HepG2 (cell line): Measurements from ENCODE around the gene NFKB1. TPM values are rescaled to one million over a fixed set of nuclear protein-coding genes. Genes with fewer than 3 reads are reported as not detected.

ENCODE experiments used
- ATAC-seq: fragments of 200-7000 bp; cut with Tn5 transposase; 3 replicates; pipeline ENCODE4 v1.9.1; 2020; ENCODE audit warnings: mild to moderate bottlenecking, moderate library complexity
- BruUV-seq: library from RNA; stranded (reverse); fragments of 400-500 nt; replicated peaks from 2 replicates; lab custom pipeline; 2021; lab: Mats Ljungman, UMichigan
- CTCF ChIA-PET: fragments of 300-600 bp; formaldehyde crosslinking; extraction: SDS; loops from one replicate; lab custom pipeline; 2021; ENCODE audit warnings: low total read pairs, inconsistent platforms, low intra/inter-chr PET ratio; lab: Yijun Ruan, JAX
- POLR2A ChIA-PET: fragments of 350-600 bp; sonication (Branson Sonifier 250); formaldehyde crosslinking; loops from one replicate; lab custom pipeline; 2020; ENCODE audit warnings: antibody characterized with exemption, inconsistent platforms; lab: Yijun Ruan, JAX
- DNase-seq: peaks from one replicate; pipeline ENCODE4 v3.0.0-alpha.2; 2015; ENCODE audit warnings: low spot score
- FAIRE-seq: peaks from 3 replicates; lab custom pipeline; 2011; peaks lifted over from hg19 to GRCh38; lab: Jason Lieb, UNC
- H2AFZ ChIP-seq: one replicate; pipeline ENCODE4 v1.6.1; 2011; ENCODE audit warnings: low read length, inconsistent platforms
- H3K27ac ChIP-seq: fragments of 300-600 bp; 3 replicates; pipeline ENCODE4 v1.8.0; 2011; ENCODE audit warnings: mixed run types, mild to moderate bottlenecking, mixed read lengths, low read length, inconsistent platforms; ENCODE audit not compliant: insufficient read depth; ENCODE audit errors: extremely low read length
- H3K27me3 ChIP-seq, 2 experiments: fragments of 200-600 bp in 1 of 2; 2 replicates in 1 of 2; 3 replicates in 1 of 2; pipeline versions ENCODE4 v1.6.0 to v1.8.0; 2011; ENCODE audit warnings: low read length in 2 of 2, mild to moderate bottlenecking in 2 of 2, moderate library complexity in 2 of 2, inconsistent platforms in 1 of 2; ENCODE audit not compliant: insufficient read depth in 2 of 2, control insufficient read depth in 1 of 2
- H3K36me3 ChIP-seq, 2 experiments: fragments of 200-600 bp in 1 of 2; replicated peaks in 1 of 2; 2 replicates in 1 of 2; 3 replicates in 1 of 2; pipeline versions ENCODE4 v1.5.1 to v1.8.0; 2011; ENCODE audit warnings: low read length in 2 of 2, inconsistent platforms in 1 of 2; ENCODE audit not compliant: insufficient read depth in 2 of 2, control insufficient read depth in 1 of 2
- H3K4me1 ChIP-seq: 2 replicates; pipeline ENCODE4 v1.5.1; 2012; ENCODE audit warnings: low read length, inconsistent platforms; ENCODE audit not compliant: insufficient read depth
- H3K4me2 ChIP-seq: 2 replicates; pipeline ENCODE4 v1.6.0; 2011; ENCODE audit warnings: low read depth, low read length, inconsistent platforms
- H3K4me3 ChIP-seq, 3 experiments: fragments of 200-600 bp in 1 of 3; sonication (generic), shearing (Covaris generic) in 1 of 3; replicated peaks in 1 of 3; 2 replicates each; pipeline ENCODE4 v1.5.1; 2011 to 2016; ENCODE audit warnings: low read length in 3 of 3, inconsistent platforms in 2 of 3, low read depth in 2 of 3, mild to moderate bottlenecking in 2 of 3, control low read depth in 1 of 3, mixed read lengths in 1 of 3; ENCODE audit not compliant: insufficient read depth in 1 of 3
- H3K79me2 ChIP-seq: one replicate; pipeline ENCODE4 v1.6.1; 2011; ENCODE audit warnings: low read length, inconsistent platforms; ENCODE audit not compliant: insufficient read depth
- H3K9ac ChIP-seq: 2 replicates; pipeline ENCODE4 v1.6.0; 2011; ENCODE audit warnings: mild to moderate bottlenecking, low read depth, low read length, inconsistent platforms; ENCODE audit not compliant: insufficient read depth
- H3K9me3 ChIP-seq: 2 replicates; pipeline ENCODE4 v1.5.1; 2012; ENCODE audit warnings: mild to moderate bottlenecking, low read length
- H4K20me1 ChIP-seq: 2 replicates; pipeline ENCODE4 v1.6.0; 2011; ENCODE audit warnings: inconsistent platforms, mild to moderate bottlenecking, low read length, moderate library complexity; ENCODE audit not compliant: insufficient read depth
- AGO2 ChIP-seq: fragments of 200-400 bp; formaldehyde crosslinking; optimal IDR thresholded peaks from 2 replicates; pipeline ENCODE3; 2017; ENCODE audit warnings: mild to moderate bottlenecking, low read depth, low read length, moderate library complexity
- ATF7 ChIP-seq, 2 experiments: fragments of 450-650 bp in 1 of 2; sonication (generic) in 1 of 2; formaldehyde crosslinking in 1 of 2; IDR thresholded peaks; 2 replicates each; pipeline versions ENCODE4 v1.4.0 to v1.6.1; 2016 to 2020; ENCODE audit warnings: antibody characterized with exemption in 1 of 2, mild to moderate bottlenecking in 1 of 2, missing genetic modification reagents in 1 of 2
- CHD4 ChIP-seq: fragments of 200-600 bp; sonication (generic); IDR thresholded peaks from 2 replicates; pipeline ENCODE4 v1.7.0; 2017; ENCODE audit warnings: mild to moderate bottlenecking, low read length, borderline replicate concordance
- GABPA ChIP-seq, 2 experiments: IDR thresholded peaks; 2 replicates each; pipeline ENCODE4 v1.6.1; 2011 to 2016; ENCODE audit warnings: low read depth in 2 of 2, low read length in 1 of 2, missing biosample characterization in 1 of 2, missing genetic modification characterization in 1 of 2
- HOXA5 ChIP-seq: sonication (generic); formaldehyde crosslinking; IDR thresholded peaks from 2 replicates; pipeline ENCODE4 v1.4.0; 2020; ENCODE audit warnings: missing genetic modification reagents
- HOXD1 ChIP-seq: sonication (generic); formaldehyde crosslinking; IDR thresholded peaks from 2 replicates; pipeline ENCODE4 v1.5.0; 2020; ENCODE audit warnings: missing genetic modification reagents
- JUNB ChIP-seq: sonication (generic); formaldehyde crosslinking; IDR thresholded peaks from 2 replicates; pipeline ENCODE4 v1.8.0; 2022; ENCODE audit warnings: missing genetic modification reagents, mild to moderate bottlenecking, borderline replicate concordance
- KLF13 ChIP-seq: sonication (generic); formaldehyde crosslinking; IDR thresholded peaks from 2 replicates; pipeline ENCODE4 v1.4.0; 2020; ENCODE audit warnings: mild to moderate bottlenecking, missing genetic modification reagents
- MED8 ChIP-seq: sonication (generic); formaldehyde crosslinking; IDR thresholded peaks from 2 replicates; pipeline ENCODE4 v1.8.1; 2023; ENCODE audit warnings: mild to moderate bottlenecking, missing genetic modification reagents; ENCODE audit not compliant: insufficient replicate concordance
- NAIF1 ChIP-seq: sonication (generic); formaldehyde crosslinking; IDR thresholded peaks from 2 replicates; pipeline ENCODE4 v1.5.0; 2020; ENCODE audit warnings: mild to moderate bottlenecking, missing genetic modification reagents, borderline replicate concordance
- NFIC ChIP-seq: IDR thresholded peaks from 2 replicates; pipeline ENCODE4 v1.6.1; 2012; ENCODE audit warnings: mild to moderate bottlenecking, low read length, inconsistent platforms
- PHF5A ChIP-seq: IDR thresholded peaks from one replicate; pipeline ENCODE4 v1.6.1; 2018; ENCODE audit warnings: low read depth, missing genetic modification reagents; ENCODE audit not compliant: unreplicated experiment
- RARA ChIP-seq: IDR thresholded peaks from 2 replicates; pipeline ENCODE4 v1.6.1; 2016; ENCODE audit warnings: missing genetic modification reagents, missing compliant biosample characterization
- RBAK ChIP-seq: sonication (generic); formaldehyde crosslinking; IDR thresholded peaks from 2 replicates; pipeline ENCODE4 v1.5.1; 2020; ENCODE audit warnings: mild to moderate bottlenecking, missing genetic modification reagents
- RXRB ChIP-seq: IDR thresholded peaks from 2 replicates; pipeline ENCODE4 v1.6.1; 2016; ENCODE audit warnings: borderline replicate concordance, missing genetic modification reagents, missing compliant biosample characterization
- SCMH1 ChIP-seq: sonication (generic); formaldehyde crosslinking; IDR thresholded peaks from 2 replicates; pipeline ENCODE4 v1.9.0; 2021; ENCODE audit warnings: missing genetic modification reagents, mild to moderate bottlenecking, borderline replicate concordance
- ZNF207 ChIP-seq: fragments of 450-650 bp; IDR thresholded peaks from 2 replicates; pipeline ENCODE4 v1.6.1; 2016; ENCODE audit warnings: antibody characterized with exemption, borderline replicate concordance
- ZNF326 ChIP-seq: sonication (generic); formaldehyde crosslinking; IDR thresholded peaks from 2 replicates; pipeline ENCODE4 v1.4.0; 2020; ENCODE audit warnings: missing genetic modification reagents, borderline replicate concordance
- ZNF335 ChIP-seq: sonication (generic); formaldehyde crosslinking; IDR thresholded peaks from 2 replicates; pipeline ENCODE4 v1.4.0; 2020; ENCODE audit warnings: missing genetic modification reagents
- ZNF33B ChIP-seq: sonication (generic); formaldehyde crosslinking; IDR thresholded peaks from 2 replicates; pipeline ENCODE4 v1.5.1; 2020; ENCODE audit warnings: mild to moderate bottlenecking, missing genetic modification reagents
- ZNF576 ChIP-seq: sonication (generic); formaldehyde crosslinking; IDR thresholded peaks from 2 replicates; pipeline ENCODE4 v1.4.0; 2020; ENCODE audit warnings: mild to moderate bottlenecking, missing genetic modification reagents
- ZSCAN12 ChIP-seq: sonication (generic); formaldehyde crosslinking; IDR thresholded peaks from 2 replicates; pipeline ENCODE4 v1.9.0; 2021; ENCODE audit warnings: mild to moderate bottlenecking, missing genetic modification reagents
- ZZZ3 ChIP-seq: sonication (generic); formaldehyde crosslinking; IDR thresholded peaks from 2 replicates; pipeline ENCODE4 v1.4.0; 2020; ENCODE audit warnings: missing genetic modification reagents, mild to moderate bottlenecking, borderline replicate concordance
- WGBS: methylation state at CpG from one replicate; pipeline ENCODE4 v1.1.6; 2017; ENCODE audit warnings: low lambda C conversion rate; 5-methylcytosine and 5-hydroxymethylcytosine counted together
- in situ Hi-C: cut with HindIII; loops from 2 replicates; pipeline ENCODE4 v1.10.0; 2017; ENCODE audit warnings: low pct_unique_long_range_greater_than_20kb; ENCODE audit not compliant: extremely low pct_ligation_motif_present
- intact Hi-C: fragments of 100-400 bp; cut with micrococcal nuclease; formaldehyde crosslinking; loops from one replicate; pipeline ENCODE4 v1.10.0; 2022; ENCODE audit not compliant: unreplicated experiment
- polyA plus RNA-seq, 8 experiments: library from polyadenylated mRNA; depleted of rRNA in 3 of 8; stranded (reverse) in 7 of 8; unstranded in 1 of 8; fragments of >200 nt; fragmentation: Illumina TruSeq in 4 of 8; extraction: Trizol in 4 of 8; gene quantifications; 2 replicates each; pipeline versions ENCODE4 v1.2.1 to v1.2.3, GENCODE V29; 2011 to 2016; ENCODE audit warnings: low read depth in 4 of 8, missing spikeins in 1 of 8, mixed read lengths in 1 of 8; ENCODE audit not compliant: insufficient read depth in 1 of 8
- total RNA-seq, 5 experiments: library from RNA; depleted of rRNA; stranded (reverse); fragments of >200 nt; fragmentation: Illumina TruSeq; extraction: Trizol; gene quantifications; 2 replicates each; pipeline ENCODE4 v1.2.3, GENCODE V29; 2016; ENCODE audit warnings: low read depth in 1 of 5

The NFKB1 gene
- total and polyA plus RNA-seq, 2 of the 13 experiments (the other 11 are each of a cell fraction or from before 2014, with no cell fraction given) = 15.4 to 31.6 TPM

- H4K20me1 ChIP-seq = no peaks in the 10 kb centered on the region
- H3K27me3 ChIP-seq = no peaks in the 10 kb centered on the region
- ChIA-PET CTCF (no interaction called here), POLR2A (no interaction called here)
- H3K36me3 ChIP-seq = peaks cover 4 to 7% of the 10 kb centered on the region in 2 experiments; a peak in 4 of 5 replicates
- H3K9me3 ChIP-seq = no peaks in the 10 kb centered on the region
- intact Hi-C loops = no loop called here
- FAIRE-seq (no peak), ATAC-seq (no peak), DNase-seq (no peak)
- H3K4me2 ChIP-seq = no peak overlapping the region
- H2AFZ ChIP-seq = no peak overlapping the region
- 65% methylated on average over 2 of the region's 2 CpGs for WGBS
- no TSS peak for BruUV-seq
- TF ChIP-seq HOXA5 (CRISPR knock-in tag) (no peak), PHF5A (CRISPR knock-in tag) (no peak), RBAK (no peak), CHD4 (no peak), ZNF576 (CRISPR knock-in tag) (no peak)
- H3K27ac ChIP-seq = no peak overlapping the region
- H3K4me1 ChIP-seq = peaks cover 8% of the 10 kb centered on the region; the same call in 1 of the 2 replicates
- H3K79me2 ChIP-seq = no peaks in the 10 kb centered on the region
- no peak overlapping the region for H3K9ac ChIP-seq
- H3K4me3 ChIP-seq = no peak overlapping the region
- in situ Hi-C loops = no loop called here
Measured at GRCh38 chr4:102565696-102566095, 64.5 kb downstream of the NFKB1 start.

GRCh38 chr4:102566426-102566825 is 65.3 kb downstream of the NFKB1 start:
- no peak overlapping the region for H3K4me3 ChIP-seq
- FAIRE-seq = no peak

More at GRCh38 chr4:102566426-102566825, 65.3 kb downstream of the NFKB1 start:
- no peaks in the 10 kb centered on the region for H3K79me2 ChIP-seq
- TF ChIP-seq ZNF326 = no peak
- no peak for TF ChIP-seq KLF13 (CRISPR knock-in tag)
- no peak for TF ChIP-seq JUNB (CRISPR knock-in tag)
- TF ChIP-seq RARA (CRISPR knock-in tag) = no peak
- TF ChIP-seq MED8 (CRISPR knock-in tag) = no peak
- TF ChIP-seq ZZZ3 (CRISPR knock-in tag) = no peak
- TF ChIP-seq ZNF33B (CRISPR knock-in tag) = no peak
- no peak for TF ChIP-seq NAIF1 (CRISPR knock-in tag)
- TF ChIP-seq NFIC = no peak
- no peak for TF ChIP-seq HOXD1 (CRISPR knock-in tag)
- no peak for TF ChIP-seq ZSCAN12 (CRISPR knock-in tag)
- no peak for TF ChIP-seq AGO2
- TF ChIP-seq ZNF335 (CRISPR knock-in tag) = no peak
- no peak for TF ChIP-seq GABPA (IDR thresholded peaks at IDR 0.05; ENCODE audit: low read depth, low read length)
- no peak for TF ChIP-seq GABPA (CRISPR knock-in tag; IDR thresholded peaks at IDR 0.05; ENCODE audit: low read depth)
- no peak for TF ChIP-seq SCMH1 (CRISPR knock-in tag)
- TF ChIP-seq ATF7 (IDR thresholded peaks at IDR 0.05) = no peak
- TF ChIP-seq ATF7 (CRISPR knock-in tag; IDR thresholded peaks at IDR 0.05) = no peak
- TF ChIP-seq ZNF207 = no peak
- TF ChIP-seq RXRB = no peak
- no TSS peak for BruUV-seq
- H3K27me3 ChIP-seq = no peaks in the 10 kb centered on the region
- H3K9ac ChIP-seq = no peak overlapping the region
- DNase-seq (no peak), ATAC-seq (no peak)
- H3K4me2 ChIP-seq = no peak overlapping the region
- peaks cover 3 to 7% of the 10 kb centered on the region in 2 experiments; a peak in 4 of 5 replicates for H3K36me3 ChIP-seq
- peaks cover 8% of the 10 kb centered on the region; the same call in 1 of the 2 replicates for H3K4me1 ChIP-seq
- H3K27ac ChIP-seq = no peak overlapping the region
- ChIA-PET CTCF (no interaction called here), POLR2A (no interaction called here)
- in situ Hi-C loops = no loop called here
- H2AFZ ChIP-seq = no peak overlapping the region
- no peaks in the 10 kb centered on the region for H3K9me3 ChIP-seq
- H4K20me1 ChIP-seq = no peaks in the 10 kb centered on the region
- intact Hi-C loops = no loop called here
